Pancreas (tissue), 10 donors: Measurements from ENCODE around the gene MINAR2. TPM values are rescaled to one million over a fixed set of nuclear protein-coding genes. Genes with fewer than 3 reads are reported as not detected.

Experiments used
- ATAC-seq, 4 donors: fragments of 200-7000 bp; cut with Tn5 transposase; one replicate each; pipeline versions ENCODE4 v1.8.0 to v1.9.1; 2020; ENCODE audit warnings: mild to moderate bottlenecking in 4 of 4, moderate library complexity in 4 of 4
- DNase-seq, 6 donors: peaks; one replicate each; pipeline ENCODE4 v3.0.0-alpha.2; 2020
- FAIRE-seq: peaks from 2 replicates; lab custom pipeline; 2012; peaks lifted over from hg19 to GRCh38; lab: Jason Lieb, UNC
- H3K27ac ChIP-seq, 4 donors: fragments of 200-600 bp; sonication (generic); 1 replicate in 3 of 4; 2 replicates in 1 of 4; pipeline versions ENCODE4 v1.5.0 to v1.8.0; 2020
- H3K27me3 ChIP-seq, 4 donors: fragments of 200-600 bp; one replicate each; pipeline ENCODE4 v1.8.0; 2021
- H3K36me3 ChIP-seq, 3 donors: fragments of 200-600 bp; sonication (generic) in 1 of 3; one replicate each; pipeline versions ENCODE4 v1.5.0 to v1.8.0; 2020 to 2021
- H3K4me1 ChIP-seq, 3 donors: fragments of 200-600 bp; one replicate each; pipeline ENCODE4 v1.8.0; 2021
- H3K4me3 ChIP-seq, 4 donors: fragments of 200-600 bp; sonication (generic) in 2 of 4; one replicate each; pipeline versions ENCODE4 v1.5.0 to v1.8.0; 2020 to 2021
- H3K9me3 ChIP-seq, 4 donors: fragments of 200-600 bp; one replicate each; pipeline ENCODE4 v1.8.0; 2021
- WGBS, 2 donors: extraction: QIAGEN DNeasy Blood & Tissue Kit; methylation state at CpG; one replicate each; pipeline ENCODE4 v1.1.7; 2013; 5-methylcytosine and 5-hydroxymethylcytosine counted together
- intact Hi-C, 3 donors: fragments of 100-400 bp; cut with DNase I; formaldehyde crosslinking; loops; one replicate each; pipeline versions ENCODE4 v1.11.1 to v1.14.2; 2022
- polyA plus RNA-seq, 2 donors: library from polyadenylated mRNA; stranded (reverse); fragments of 200-250 nt; gene quantifications; one replicate each; pipeline ENCODE4 v1.2.3, GENCODE V29; 2013
- total RNA-seq, 6 donors: library from RNA; stranded (reverse); fragmentation: NEBNext Ultra II Directional in 4 of 6; extraction: Animal tissue kit (Norgen Biotek cat#: 25700) in 4 of 6; gene quantifications; one replicate each; pipeline versions ENCODE4 v1.2.1 to v1.2.4, GENCODE V29; 2021 to 2023
- TF ChIP-seq, protein P1 (sequence below), 4 donors: fragments of 200-600 bp; sonication (generic) in 3 of 4; IDR thresholded peaks; one replicate each; pipeline versions ENCODE4 v1.5.0 to v1.8.0; 2021; ENCODE audit warnings: antibody characterized with exemption in 4 of 4
- donor health status: healthy with polysubstance abuse.
- donor health status: DM: no; HTN: no; CAD: no; lungs with moderate emphysema.
- donor health status: DM: no; HTN: no; CAD: no.
- donor health status: control.
- donor health status: control.
- donor health status: Bipolar disorder and iron deficiency.
- donor health status: DM: yes; HTN: yes; CAD: no.
- donor health status: DM: no; HTN: no; CAD: no.
- donor health status: DM: no; HTN: no; CAD: no.
- donor health status: DM: yes; HTN: yes; CAD: no.

MINAR2 gene
- total and polyA plus RNA-seq, 8 donors = not detected

- Histone ChIP-seq H3K9me3 (no peaks in the 10 kb centered on the region), H3K27ac (no peak overlapping the region), H3K36me3 (no peaks in the 10 kb centered on the region), H3K27me3 (no peaks in the 10 kb centered on the region), H3K4me1 (no peaks in the 10 kb centered on the region), H3K4me3 (no peak overlapping the region)
- DNase-seq (no peak), ATAC-seq (no peak), FAIRE-seq (no peak)
- 84 to 93% methylated on average over 1 of the region's 1 CpG for WGBS, 2 donors
- intact Hi-C loops = no loop called here
- TF ChIP-seq, protein P1, sequence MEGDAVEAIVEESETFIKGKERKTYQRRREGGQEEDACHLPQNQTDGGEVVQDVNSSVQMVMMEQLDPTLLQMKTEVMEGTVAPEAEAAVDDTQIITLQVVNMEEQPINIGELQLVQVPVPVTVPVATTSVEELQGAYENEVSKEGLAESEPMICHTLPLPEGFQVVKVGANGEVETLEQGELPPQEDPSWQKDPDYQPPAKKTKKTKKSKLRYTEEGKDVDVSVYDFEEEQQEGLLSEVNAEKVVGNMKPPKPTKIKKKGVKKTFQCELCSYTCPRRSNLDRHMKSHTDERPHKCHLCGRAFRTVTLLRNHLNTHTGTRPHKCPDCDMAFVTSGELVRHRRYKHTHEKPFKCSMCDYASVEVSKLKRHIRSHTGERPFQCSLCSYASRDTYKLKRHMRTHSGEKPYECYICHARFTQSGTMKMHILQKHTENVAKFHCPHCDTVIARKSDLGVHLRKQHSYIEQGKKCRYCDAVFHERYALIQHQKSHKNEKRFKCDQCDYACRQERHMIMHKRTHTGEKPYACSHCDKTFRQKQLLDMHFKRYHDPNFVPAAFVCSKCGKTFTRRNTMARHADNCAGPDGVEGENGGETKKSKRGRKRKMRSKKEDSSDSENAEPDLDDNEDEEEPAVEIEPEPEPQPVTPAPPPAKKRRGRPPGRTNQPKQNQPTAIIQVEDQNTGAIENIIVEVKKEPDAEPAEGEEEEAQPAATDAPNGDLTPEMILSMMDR (IDR thresholded peaks at IDR 0.05) = no peak
Measured at GRCh38 chr5:129718471-129719090, 29.3 kb upstream of the MINAR2 start.

DNA sequence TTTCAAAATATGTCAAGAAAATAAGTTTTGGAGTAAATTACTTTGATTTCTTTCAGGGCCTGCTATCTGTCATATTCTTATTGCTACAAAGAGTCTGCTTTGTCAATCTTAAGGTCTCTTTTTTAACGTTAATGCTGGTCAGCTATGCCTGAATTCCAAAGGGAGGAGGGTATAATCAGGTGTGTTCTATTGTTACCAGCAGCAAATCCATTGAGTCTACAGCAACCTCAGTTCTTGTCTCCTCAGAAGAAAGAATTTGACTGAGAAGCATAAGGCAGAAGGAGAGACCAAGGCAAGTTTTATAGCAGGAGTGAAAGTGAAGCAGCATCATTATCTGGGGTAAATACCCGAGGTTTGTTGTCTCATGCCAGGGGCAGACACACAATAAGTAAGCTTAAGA lies 23.7 kb upstream of the MINAR2 start:
- H3K4me3 ChIP-seq = no peak overlapping the region
- DNase-seq (no peak), FAIRE-seq (no peak), ATAC-seq (no peak)
- H3K27me3 ChIP-seq = no peaks in the 10 kb centered on the region
- H3K4me1 ChIP-seq = no peaks in the 10 kb centered on the region
- WGBS, 2 donors = 15 to 18% methylated on average over 2 of the region's 2 CpGs
- intact Hi-C loops = no loop called here
- TF ChIP-seq, protein P1 (IDR thresholded peaks at IDR 0.05) = no peak
- no peak overlapping the region for H3K27ac ChIP-seq
- H3K9me3 ChIP-seq = no peaks in the 10 kb centered on the region
- no peaks in the 10 kb centered on the region for H3K36me3 ChIP-seq

DNA sequence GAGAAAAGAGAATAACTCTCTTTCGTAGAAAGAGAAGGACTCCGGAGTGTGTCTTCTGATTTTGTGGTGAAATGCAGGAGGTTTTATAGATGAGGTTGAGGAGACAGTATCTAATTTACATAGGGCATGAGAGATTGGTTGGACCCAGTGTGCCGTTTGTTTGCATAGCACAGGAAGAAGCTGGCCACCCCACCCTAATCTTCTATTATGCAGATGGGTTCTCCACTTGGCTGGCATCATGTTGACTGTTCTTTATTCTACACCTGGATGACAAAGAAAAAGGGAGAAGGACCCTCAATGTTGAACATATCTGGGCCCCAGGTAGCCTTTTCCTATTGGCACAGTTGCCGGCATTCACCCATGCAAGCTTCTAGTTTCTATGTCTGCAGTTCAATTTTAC lies 23.2 kb upstream of the MINAR2 start:
- no peak for DNase-seq
- Histone ChIP-seq H3K36me3 (no peaks in the 10 kb centered on the region), H3K4me3 (no peak overlapping the region), H3K9me3 (no peaks in the 10 kb centered on the region), H3K4me1 (no peaks in the 10 kb centered on the region), H3K27me3 (no peaks in the 10 kb centered on the region), H3K27ac (no peak overlapping the region)
- FAIRE-seq = no peak
- WGBS, 2 donors = 86 to 88% methylated on average over 4 of the region's 4 CpGs
- TF ChIP-seq, protein P1 (IDR thresholded peaks at IDR 0.05) = no peak
- ATAC-seq = no peak
- intact Hi-C loops = no loop called here

GRCh38 chr5:129739773-129740172 lies 8.1 kb upstream of the MINAR2 start:
- no peak overlapping the region for H3K27ac ChIP-seq
- WGBS, 2 donors = 62 to 71% methylated on average over 2 of the region's 2 CpGs
- intact Hi-C loops = no loop called here
- no peaks in the 10 kb centered on the region for H3K4me1 ChIP-seq
- no peaks in the 10 kb centered on the region for H3K27me3 ChIP-seq
- no peaks in the 10 kb centered on the region for H3K9me3 ChIP-seq
- H3K36me3 ChIP-seq = no peaks in the 10 kb centered on the region
- TF ChIP-seq, protein P1 (IDR thresholded peaks at IDR 0.05) = no peak
- ATAC-seq (no peak), DNase-seq (no peak), FAIRE-seq (no peak)
- no peak overlapping the region for H3K4me3 ChIP-seq

- TF ChIP-seq, protein P1 (IDR thresholded peaks at IDR 0.05) = no peak
- Histone ChIP-seq H3K4me3 (no peak overlapping the region), H3K4me1 (no peaks in the 10 kb centered on the region), H3K9me3 (no peaks in the 10 kb centered on the region), H3K27me3 (no peaks in the 10 kb centered on the region), H3K36me3 (no peaks in the 10 kb centered on the region), H3K27ac (no peak overlapping the region)
- 40 to 48% methylated on average over 2 of the region's 2 CpGs for WGBS, 2 donors
- intact Hi-C loops = no loop called here
- FAIRE-seq (no peak), ATAC-seq (no peak), DNase-seq (no peak)
Measured at GRCh38 chr5:129743541-129744187, 4.2 kb upstream of the MINAR2 start.
